Measurements from ENCODE around the gene CABLES2. TPM values are rescaled to one million over a fixed set of nuclear protein-coding genes. Genes with fewer than 3 reads are reported as not detected.

The CABLES2 gene
- total and polyA plus RNA-seq, 4 donors, result 1.8 to 4.2 (median 2.5) TPM

GRCh38 chr20:62403331-62403730 is 3.8 kb downstream of the CABLES2 start:
- Histone ChIP-seq H3K36me3 (ENCODE audit: control insufficient read depth in 1 of 2, insufficient read depth in 2 of 2, low read length in 1 of 2) (no peaks in the 10 kb centered on the region), H3K27ac (ENCODE audit: low read depth in 1 of 2, low read length in 2 of 2) (no peak overlapping the region), H3K4me1 (ENCODE audit: control insufficient read depth in 1 of 2, insufficient read depth in 2 of 2, low read length in 2 of 2) (no peaks in the 10 kb centered on the region), H3K9me3 (ENCODE audit: control insufficient read depth, low read length) (no peaks in the 10 kb centered on the region), H3K27me3 (ENCODE audit: control insufficient read depth in 1 of 2, insufficient read depth in 2 of 2, low read length in 1 of 2) (no peaks in the 10 kb centered on the region), H3K4me3 (ENCODE audit: low read length in 2 of 2) (no peak overlapping the region)
- intact Hi-C loops (cut with DNase I), result loop anchor here in 1 of 2 donors (10.0 kb wide), 1 partner anchor 221 kb away; no protein-coding TSS in a partner anchor
- DNase-seq (no peak), ATAC-seq (ENCODE audit: low FRiP score) (no peak)
- 85 to 87% methylated on average over 8 to 13 of the region's 13 CpGs for WGBS, 2 donors

DNA sequence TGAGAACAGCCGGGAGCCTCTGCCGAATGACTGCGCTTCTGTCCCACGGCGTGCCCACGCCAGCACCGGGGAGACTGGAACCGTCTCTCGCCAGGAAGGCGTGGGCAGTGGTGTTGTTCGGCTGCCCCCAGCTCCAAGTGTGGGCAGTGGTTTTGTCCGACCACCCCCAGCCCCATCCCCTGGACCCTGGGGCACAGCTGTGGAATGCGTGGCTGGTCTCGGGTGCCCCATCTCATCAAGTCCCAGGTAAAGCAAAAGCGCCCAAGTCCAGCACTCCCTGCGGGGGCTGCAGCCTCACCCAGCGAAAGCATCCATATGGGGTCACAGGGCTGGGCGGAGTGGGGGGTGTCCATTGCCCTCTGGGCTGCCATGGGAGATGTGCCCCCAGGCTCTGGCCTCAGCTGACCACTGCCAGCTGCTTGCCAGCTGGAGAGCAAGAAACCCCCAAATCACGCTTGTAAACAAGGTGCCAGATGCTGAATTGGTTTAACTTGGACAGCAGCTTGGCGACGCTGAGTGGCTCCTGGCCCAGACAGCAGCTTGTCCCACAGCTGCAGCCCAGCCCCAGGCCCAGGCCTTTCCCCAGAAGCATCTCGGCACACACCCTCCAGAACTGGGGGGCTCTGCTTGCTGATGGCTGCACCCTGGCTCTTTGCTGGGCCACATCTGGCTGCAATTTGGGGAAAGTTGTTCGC is 4.5 kb downstream of the CABLES2 start:
- ATAC-seq (ENCODE audit: low FRiP score) (no peak), DNase-seq (no peak)
- intact Hi-C loops (cut with DNase I), result loop anchor here in 1 of 2 donors (10.0 kb wide), 1 partner anchor 222 kb away; no protein-coding TSS in a partner anchor
- WGBS, 2 donors, result 89 to 90% methylated on average over 23 of the region's 23 CpGs
- H3K4me1 ChIP-seq (ENCODE audit: control insufficient read depth in 1 of 2, insufficient read depth in 2 of 2, low read length in 2 of 2), result no peaks in the 10 kb centered on the region
- H3K36me3 ChIP-seq (ENCODE audit: control insufficient read depth in 1 of 2, insufficient read depth in 2 of 2, low read length in 1 of 2), result no peaks in the 10 kb centered on the region
- H3K27ac ChIP-seq (ENCODE audit: low read depth in 1 of 2, low read length in 2 of 2), result no peak overlapping the region
- H3K27me3 ChIP-seq (ENCODE audit: control insufficient read depth in 1 of 2, insufficient read depth in 2 of 2, low read length in 1 of 2), result no peaks in the 10 kb centered on the region
- no peak overlapping the region for H3K4me3 ChIP-seq (ENCODE audit: low read length in 2 of 2)
- no peaks in the 10 kb centered on the region for H3K9me3 ChIP-seq (ENCODE audit: control insufficient read depth, low read length)

DNA sequence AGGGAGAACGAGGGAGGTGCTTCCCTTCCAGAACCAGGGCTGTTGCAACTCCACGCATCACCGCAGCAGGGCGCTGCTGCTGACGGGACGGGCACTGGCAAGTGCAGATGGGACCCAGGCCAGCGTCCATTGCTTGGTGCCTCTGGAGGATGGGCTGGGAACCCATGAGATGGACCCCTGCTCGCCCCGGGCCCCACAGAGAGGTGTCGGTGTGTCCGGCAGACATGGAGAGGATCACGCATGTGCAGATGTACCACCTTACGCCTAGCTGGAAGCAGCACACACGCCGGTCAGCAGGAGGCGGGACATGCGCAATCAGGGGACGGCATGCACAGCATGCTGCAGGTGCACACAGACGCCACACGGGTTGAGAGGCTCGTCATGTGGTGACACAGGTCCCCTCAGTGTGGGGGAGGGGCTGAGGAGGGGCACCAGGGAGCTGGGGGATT is 5.7 kb downstream of the CABLES2 start:
- Histone ChIP-seq H3K27ac (ENCODE audit: low read depth in 1 of 2, low read length in 2 of 2) (no peak overlapping the region), H3K4me1 (ENCODE audit: control insufficient read depth in 1 of 2, insufficient read depth in 2 of 2, low read length in 2 of 2) (no peaks in the 10 kb centered on the region), H3K27me3 (ENCODE audit: control insufficient read depth in 1 of 2, insufficient read depth in 2 of 2, low read length in 1 of 2) (no peaks in the 10 kb centered on the region), H3K36me3 (ENCODE audit: control insufficient read depth in 1 of 2, insufficient read depth in 2 of 2, low read length in 1 of 2) (no peaks in the 10 kb centered on the region), H3K9me3 (ENCODE audit: control insufficient read depth, low read length) (no peaks in the 10 kb centered on the region), H3K4me3 (ENCODE audit: low read length in 2 of 2) (no peak overlapping the region)
- 81 to 83% methylated on average over 21 of the region's 21 CpGs for WGBS, 2 donors
- intact Hi-C loops (cut with DNase I), result loop anchor here in 1 of 2 donors (10.0 kb wide), 1 partner anchor 223 kb away; no protein-coding TSS in a partner anchor
- ATAC-seq (ENCODE audit: low FRiP score), result no peak
- DNase-seq, result no peak

GRCh38 chr20:62400541-62400940 is 6.5 kb downstream of the CABLES2 start:
- H3K27ac ChIP-seq (ENCODE audit: low read depth in 1 of 2, low read length in 2 of 2), result no peak overlapping the region
- H3K4me1 ChIP-seq (ENCODE audit: control insufficient read depth in 1 of 2, insufficient read depth in 2 of 2, low read length in 2 of 2), result no peaks in the 10 kb centered on the region
- no peaks in the 10 kb centered on the region for H3K27me3 ChIP-seq (ENCODE audit: control insufficient read depth in 1 of 2, insufficient read depth in 2 of 2, low read length in 1 of 2)
- no peaks in the 10 kb centered on the region for H3K36me3 ChIP-seq (ENCODE audit: control insufficient read depth in 1 of 2, insufficient read depth in 2 of 2, low read length in 1 of 2)
- ATAC-seq (ENCODE audit: low FRiP score), result no peak
- intact Hi-C loops (cut with DNase I), result loop anchor here in 1 of 2 donors (10.0 kb wide), 1 partner anchor 224 kb away; no protein-coding TSS in a partner anchor
- DNase-seq, result no peak
- WGBS, 2 donors, result 74 to 86% methylated on average over 9 to 10 of the region's 10 CpGs
- H3K9me3 ChIP-seq (ENCODE audit: control insufficient read depth, low read length), result no peaks in the 10 kb centered on the region
- no peak overlapping the region for H3K4me3 ChIP-seq (ENCODE audit: low read length in 2 of 2)

DNA sequence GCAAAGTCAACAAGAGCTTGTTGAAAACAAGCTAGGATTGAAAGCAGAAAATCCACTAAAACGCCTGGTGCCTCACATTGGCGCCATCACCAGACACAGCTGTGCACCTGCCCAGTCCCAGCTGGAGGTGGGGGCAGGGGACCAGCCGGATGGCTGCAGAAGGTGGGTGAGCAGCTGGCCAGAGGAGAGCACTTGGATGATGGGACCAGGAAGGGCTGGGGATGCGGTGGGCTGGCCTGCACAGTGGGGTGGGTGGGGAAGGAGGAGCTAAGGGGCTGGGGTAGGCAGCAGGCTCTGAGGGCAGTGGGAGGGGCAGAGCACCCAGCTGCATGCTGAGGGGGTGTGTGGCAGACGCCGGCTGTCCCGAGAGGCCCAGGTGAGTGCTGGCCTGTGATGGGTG is 7.1 kb downstream of the CABLES2 start:
- intact Hi-C loops (cut with DNase I), result loop anchor here in 1 of 2 donors (10.0 kb wide), 1 partner anchor 225 kb away; no protein-coding TSS in a partner anchor
- 81 to 83% methylated on average over 7 of the region's 7 CpGs for WGBS, 2 donors
- H3K36me3 ChIP-seq (ENCODE audit: control insufficient read depth in 1 of 2, insufficient read depth in 2 of 2, low read length in 1 of 2), result no peaks in the 10 kb centered on the region
- ATAC-seq (ENCODE audit: low FRiP score) (no peak), DNase-seq (no peak)
- no peaks in the 10 kb centered on the region for H3K4me1 ChIP-seq (ENCODE audit: control insufficient read depth in 1 of 2, insufficient read depth in 2 of 2, low read length in 2 of 2)
- H3K9me3 ChIP-seq (ENCODE audit: control insufficient read depth, low read length), result no peaks in the 10 kb centered on the region
- no peak overlapping the region for H3K4me3 ChIP-seq (ENCODE audit: low read length in 2 of 2)
- H3K27ac ChIP-seq (ENCODE audit: low read depth in 1 of 2, low read length in 2 of 2), result no peak overlapping the region
- H3K27me3 ChIP-seq (ENCODE audit: control insufficient read depth in 1 of 2, insufficient read depth in 2 of 2, low read length in 1 of 2), result no peaks in the 10 kb centered on the region

GRCh38 chr20:62398120-62398821 is 8.8 kb downstream of the CABLES2 start:
- H3K4me1 ChIP-seq (ENCODE audit: control insufficient read depth in 1 of 2, insufficient read depth in 2 of 2, low read length in 2 of 2), result no peaks in the 10 kb centered on the region
- WGBS, 2 donors, result 95 to 97% methylated on average over 14 to 19 of the region's 19 CpGs
- no peaks in the 10 kb centered on the region for H3K9me3 ChIP-seq (ENCODE audit: control insufficient read depth, low read length)
- ATAC-seq (ENCODE audit: low FRiP score) (no peak), DNase-seq (no peak)
- intact Hi-C loops (cut with DNase I), result no loop called here
- H3K27me3 ChIP-seq (ENCODE audit: control insufficient read depth in 1 of 2, insufficient read depth in 2 of 2, low read length in 1 of 2), result no peaks in the 10 kb centered on the region
- no peak overlapping the region for H3K4me3 ChIP-seq (ENCODE audit: low read length in 2 of 2)
- no peak overlapping the region for H3K27ac ChIP-seq (ENCODE audit: low read depth in 1 of 2, low read length in 2 of 2)
- no peaks in the 10 kb centered on the region for H3K36me3 ChIP-seq (ENCODE audit: control insufficient read depth in 1 of 2, insufficient read depth in 2 of 2, low read length in 1 of 2)

GRCh38 chr20:62396367-62397239 is 10.5 kb downstream of the CABLES2 start:
- Histone ChIP-seq H3K27me3 (ENCODE audit: control insufficient read depth in 1 of 2, insufficient read depth in 2 of 2, low read length in 1 of 2) (no peaks in the 10 kb centered on the region), H3K4me1 (ENCODE audit: control insufficient read depth in 1 of 2, insufficient read depth in 2 of 2, low read length in 2 of 2) (no peaks in the 10 kb centered on the region), H3K4me3 (ENCODE audit: low read length in 2 of 2) (no peak overlapping the region), H3K36me3 (ENCODE audit: control insufficient read depth in 1 of 2, insufficient read depth in 2 of 2, low read length in 1 of 2) (no peaks in the 10 kb centered on the region), H3K27ac (ENCODE audit: low read depth in 1 of 2, low read length in 2 of 2) (no peak overlapping the region), H3K9me3 (ENCODE audit: control insufficient read depth, low read length) (no peaks in the 10 kb centered on the region)
- ATAC-seq (ENCODE audit: low FRiP score) (no peak), DNase-seq (no peak)
- intact Hi-C loops (cut with DNase I), result no loop called here
- WGBS, 2 donors, result 90% methylated on average over 33 to 35 of the region's 35 CpGs
